GM12801 (cell line): ENCODE data around the gene HIVEP3.

ENCODE experiments used
- TF ChIP-seq, protein P1 (sequence below): IDR thresholded peaks from one replicate; pipeline ENCODE4 v1.5.1; 2011; ENCODE audit warnings: control low read depth; ENCODE audit not compliant: insufficient read length; ENCODE audit errors: extremely low read depth

Gene HIVEP3

DNA sequence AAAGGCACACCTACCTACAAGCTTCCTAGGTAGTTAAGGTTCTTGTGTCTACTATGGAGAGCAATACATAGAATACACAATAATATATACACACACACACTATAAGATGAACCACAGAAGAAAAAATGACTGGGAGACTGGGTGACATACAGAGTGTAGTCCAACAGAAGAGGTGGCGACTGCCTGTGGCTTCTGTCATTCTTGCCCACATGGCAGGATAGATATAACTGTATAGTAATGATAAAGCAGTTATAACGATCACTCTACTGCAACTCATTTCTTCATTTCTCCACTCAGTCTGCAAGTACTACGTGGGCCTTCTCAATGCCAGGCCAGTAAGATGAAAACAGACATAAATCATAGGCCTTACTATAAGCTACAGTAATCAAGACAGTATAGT, 320.4 kb downstream of the HIVEP3 start:
- TF ChIP-seq, protein P1, sequence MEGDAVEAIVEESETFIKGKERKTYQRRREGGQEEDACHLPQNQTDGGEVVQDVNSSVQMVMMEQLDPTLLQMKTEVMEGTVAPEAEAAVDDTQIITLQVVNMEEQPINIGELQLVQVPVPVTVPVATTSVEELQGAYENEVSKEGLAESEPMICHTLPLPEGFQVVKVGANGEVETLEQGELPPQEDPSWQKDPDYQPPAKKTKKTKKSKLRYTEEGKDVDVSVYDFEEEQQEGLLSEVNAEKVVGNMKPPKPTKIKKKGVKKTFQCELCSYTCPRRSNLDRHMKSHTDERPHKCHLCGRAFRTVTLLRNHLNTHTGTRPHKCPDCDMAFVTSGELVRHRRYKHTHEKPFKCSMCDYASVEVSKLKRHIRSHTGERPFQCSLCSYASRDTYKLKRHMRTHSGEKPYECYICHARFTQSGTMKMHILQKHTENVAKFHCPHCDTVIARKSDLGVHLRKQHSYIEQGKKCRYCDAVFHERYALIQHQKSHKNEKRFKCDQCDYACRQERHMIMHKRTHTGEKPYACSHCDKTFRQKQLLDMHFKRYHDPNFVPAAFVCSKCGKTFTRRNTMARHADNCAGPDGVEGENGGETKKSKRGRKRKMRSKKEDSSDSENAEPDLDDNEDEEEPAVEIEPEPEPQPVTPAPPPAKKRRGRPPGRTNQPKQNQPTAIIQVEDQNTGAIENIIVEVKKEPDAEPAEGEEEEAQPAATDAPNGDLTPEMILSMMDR, result no peak

DNA sequence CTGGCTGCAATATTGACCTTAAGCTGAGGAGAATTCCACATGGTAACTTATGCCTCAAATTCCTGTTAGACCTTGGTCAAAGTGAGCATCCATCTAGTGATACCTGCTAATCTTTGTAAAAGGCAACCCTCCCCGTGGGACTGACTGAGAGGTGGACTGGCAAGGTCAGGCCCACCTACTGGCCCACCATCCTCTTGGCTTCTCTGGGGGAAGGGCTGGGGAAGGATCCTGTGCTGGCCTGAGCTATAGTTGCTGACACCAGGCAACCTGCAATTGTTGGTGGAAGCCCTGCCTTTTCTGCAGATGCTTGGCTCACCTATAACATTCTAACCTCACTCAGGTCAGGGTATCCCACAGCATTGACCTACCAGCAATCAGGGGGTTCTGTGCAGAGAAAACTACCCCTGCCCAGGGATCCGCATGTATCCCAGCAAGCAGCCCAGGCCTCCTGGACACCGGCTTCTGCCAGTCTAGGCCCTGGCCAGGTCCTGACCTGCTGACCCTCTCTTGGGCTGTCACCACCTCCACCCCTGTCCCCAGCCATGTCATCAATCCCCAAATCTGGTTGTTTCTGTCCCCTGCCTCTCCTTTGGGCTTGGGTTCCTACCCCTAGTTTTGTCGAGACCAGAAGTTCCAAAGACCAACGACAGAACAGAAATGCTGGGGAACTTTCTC, 326.1 kb downstream of the HIVEP3 start:
- TF ChIP-seq, protein P1, result no peak

DNA sequence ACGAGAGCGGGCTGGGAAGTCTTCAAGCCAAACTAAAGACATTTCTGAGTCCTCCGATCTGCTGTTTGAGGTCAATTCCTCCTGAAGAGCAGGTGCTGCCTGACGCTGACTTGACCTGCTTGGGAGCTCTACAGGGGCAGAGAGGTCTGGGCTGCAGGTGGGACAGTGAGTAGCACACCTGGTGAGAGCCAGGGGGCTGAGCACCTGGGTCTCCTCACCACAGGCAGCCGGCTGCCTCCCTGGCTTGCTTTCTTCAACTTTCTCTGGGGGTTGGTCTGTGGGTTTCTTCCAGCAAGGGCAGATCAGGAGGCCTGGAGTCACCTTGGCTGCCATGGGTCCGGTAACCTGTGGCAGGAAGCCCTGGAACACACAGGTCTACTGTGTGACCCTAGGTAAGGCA, 326.8 kb downstream of the HIVEP3 start:
- TF ChIP-seq, protein P1, result no peak

DNA sequence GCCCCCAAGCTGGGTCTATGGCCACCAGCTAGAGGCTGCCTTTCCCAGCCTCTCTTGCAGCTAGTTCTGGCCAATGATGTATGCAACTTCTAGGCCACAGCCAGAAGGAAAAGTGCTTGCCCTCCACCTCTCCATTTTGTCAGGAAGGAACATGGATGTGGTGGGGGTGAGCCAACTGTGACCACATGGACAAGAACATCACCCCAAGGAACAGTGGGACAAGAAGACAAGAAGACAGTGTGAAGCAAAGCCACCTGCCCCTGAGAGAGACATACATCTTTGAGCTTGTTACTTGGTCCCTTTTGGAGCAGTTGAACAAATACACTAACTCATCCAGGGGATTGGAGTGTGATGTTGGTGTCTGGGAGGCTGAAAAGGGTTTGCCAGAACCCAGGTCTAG, 328.4 kb downstream of the HIVEP3 start:
- TF ChIP-seq, protein P1, result no peak

DNA sequence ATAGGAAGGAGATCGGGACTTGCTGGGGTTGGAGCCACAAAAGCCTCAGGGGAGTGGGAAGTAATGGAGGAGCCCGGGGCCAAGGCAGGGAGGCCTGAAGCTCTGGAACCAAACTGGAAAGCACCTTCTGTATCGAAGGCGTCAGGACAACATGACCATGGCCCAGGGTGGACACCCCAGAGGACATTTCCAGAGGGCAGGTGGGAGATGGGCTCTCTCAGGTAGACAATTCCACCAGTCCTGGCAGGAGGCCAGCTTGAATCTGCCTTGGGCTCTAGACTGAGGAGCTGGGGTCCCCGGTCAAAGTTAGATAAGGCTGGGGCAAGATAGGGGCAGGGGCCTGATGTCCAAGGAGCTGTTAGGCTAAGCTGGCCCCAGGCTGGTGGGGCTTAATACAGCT, 329.3 kb downstream of the HIVEP3 start:
- TF ChIP-seq, protein P1, result no peak

DNA sequence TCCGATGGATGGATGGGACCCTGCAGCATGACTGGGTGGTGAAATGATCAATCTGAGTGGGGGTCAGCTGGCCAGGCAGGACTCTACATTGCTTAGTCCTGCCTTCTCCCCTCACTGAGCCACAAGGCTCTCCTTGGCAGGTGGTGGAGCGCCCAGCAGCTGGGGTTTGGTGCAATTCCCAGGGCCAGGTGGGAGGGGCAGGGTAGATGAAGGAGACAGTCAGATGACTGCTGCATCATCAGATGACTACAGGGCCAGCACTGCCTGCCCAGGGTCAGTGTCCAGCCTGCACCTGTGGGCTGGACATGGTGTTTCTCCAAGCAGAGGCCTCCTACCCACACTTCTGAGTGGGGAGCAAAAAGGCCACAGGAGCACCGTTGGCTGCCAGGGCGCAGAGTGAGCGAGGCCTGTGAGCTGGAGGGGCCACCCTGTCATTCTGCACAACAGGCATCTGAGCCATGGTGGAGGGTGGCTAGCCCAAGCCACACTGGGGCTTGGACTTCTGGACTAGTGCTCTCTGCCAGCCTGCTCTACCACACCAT, 330.3 kb downstream of the HIVEP3 start:
- TF ChIP-seq, protein P1, result no peak

DNA sequence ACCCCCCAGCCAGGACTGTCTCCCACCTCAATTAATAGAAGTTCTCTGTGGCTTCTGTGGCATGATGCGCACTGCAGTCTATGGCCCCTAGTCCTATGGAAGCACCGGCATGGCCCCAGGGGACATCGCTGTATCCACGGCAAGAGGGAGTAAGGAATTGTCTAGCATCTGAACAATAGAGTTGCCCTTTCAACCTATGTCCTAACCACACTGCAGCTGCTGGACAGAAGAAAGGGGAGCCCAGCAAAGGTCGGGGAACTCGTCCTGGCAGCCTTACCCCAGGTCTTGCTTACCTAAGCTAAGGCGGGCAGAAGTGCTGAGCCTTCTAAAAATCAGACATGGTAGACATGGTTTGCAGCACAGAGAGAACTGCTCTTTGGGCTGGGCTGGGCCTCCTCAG, 330.9 kb downstream of the HIVEP3 start:
- TF ChIP-seq, protein P1, result no peak
